SIG-M5 treated with dmso at 0.1 percent for 504 hours (cell line): Measurements from ENCODE around the gene ARPC2.

ENCODE experiments used
- DNase-seq: peaks from one replicate; lab custom pipeline; 2025; ENCODE audit not compliant: unreplicated experiment; lab: John Stamatoyannopoulos, UW

Gene ARPC2

DNA sequence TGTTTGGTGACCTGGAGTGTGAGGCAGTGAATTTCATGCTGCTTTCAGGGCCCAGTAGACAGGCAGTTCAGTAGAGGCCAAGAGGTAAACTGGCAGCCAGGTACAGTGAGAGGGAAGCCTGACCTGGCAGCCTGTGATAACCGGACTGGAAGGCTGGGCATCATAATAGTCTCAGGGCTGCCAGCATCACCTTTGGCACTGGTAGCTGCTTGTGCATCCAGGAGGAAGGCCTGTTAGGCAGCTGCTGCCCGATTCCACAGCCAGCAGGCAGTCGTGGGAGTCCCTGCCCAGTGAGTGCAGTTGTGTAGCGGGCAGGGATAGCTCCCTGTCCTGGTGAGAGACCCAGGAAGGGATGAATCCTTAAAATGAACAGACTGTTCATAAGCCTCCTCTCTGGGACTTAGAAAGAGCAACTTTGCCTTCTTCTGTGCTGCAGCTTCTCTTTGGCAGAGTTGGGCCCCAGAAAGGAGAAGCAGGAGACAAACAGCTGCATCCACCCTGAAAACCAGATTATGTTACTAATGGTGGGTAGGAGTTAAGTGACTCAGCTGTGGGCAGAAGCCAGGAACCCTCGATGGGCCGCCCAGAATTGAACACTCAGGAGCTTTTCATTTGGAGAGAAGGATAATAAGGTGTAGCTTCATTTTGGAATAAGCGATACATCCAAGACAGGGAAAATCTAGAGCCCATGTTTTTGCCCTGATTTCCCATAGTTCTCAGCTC lies 35.7 kb downstream of the ARPC2 start:
- peak; percentile 48 for DNase-seq

DNA sequence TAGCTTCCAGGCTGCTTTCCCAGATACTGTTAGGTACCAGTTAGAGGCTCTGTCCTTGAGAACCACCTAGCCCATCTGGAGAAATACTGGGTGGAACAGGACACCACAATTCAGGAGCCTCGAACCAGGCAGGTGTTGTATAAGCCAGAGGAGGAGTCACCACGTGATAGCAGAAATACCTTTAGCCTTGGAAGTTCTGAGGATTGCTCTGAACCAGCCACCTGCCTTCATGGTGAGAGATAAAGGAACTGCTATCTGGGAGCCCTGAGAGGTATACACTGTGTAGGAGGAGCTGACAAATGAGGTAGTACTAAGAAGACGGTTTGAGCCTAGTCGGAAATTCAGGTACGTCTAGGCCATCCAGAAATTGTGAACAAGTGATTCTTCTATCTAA lies 36.2 kb downstream of the ARPC2 start:
- DNase-seq, result no peak

- DNase-seq, result no peak
These were observed 38.5 kb downstream of the ARPC2 start for GRCh38 chr2:218255446-218255845.

DNA sequence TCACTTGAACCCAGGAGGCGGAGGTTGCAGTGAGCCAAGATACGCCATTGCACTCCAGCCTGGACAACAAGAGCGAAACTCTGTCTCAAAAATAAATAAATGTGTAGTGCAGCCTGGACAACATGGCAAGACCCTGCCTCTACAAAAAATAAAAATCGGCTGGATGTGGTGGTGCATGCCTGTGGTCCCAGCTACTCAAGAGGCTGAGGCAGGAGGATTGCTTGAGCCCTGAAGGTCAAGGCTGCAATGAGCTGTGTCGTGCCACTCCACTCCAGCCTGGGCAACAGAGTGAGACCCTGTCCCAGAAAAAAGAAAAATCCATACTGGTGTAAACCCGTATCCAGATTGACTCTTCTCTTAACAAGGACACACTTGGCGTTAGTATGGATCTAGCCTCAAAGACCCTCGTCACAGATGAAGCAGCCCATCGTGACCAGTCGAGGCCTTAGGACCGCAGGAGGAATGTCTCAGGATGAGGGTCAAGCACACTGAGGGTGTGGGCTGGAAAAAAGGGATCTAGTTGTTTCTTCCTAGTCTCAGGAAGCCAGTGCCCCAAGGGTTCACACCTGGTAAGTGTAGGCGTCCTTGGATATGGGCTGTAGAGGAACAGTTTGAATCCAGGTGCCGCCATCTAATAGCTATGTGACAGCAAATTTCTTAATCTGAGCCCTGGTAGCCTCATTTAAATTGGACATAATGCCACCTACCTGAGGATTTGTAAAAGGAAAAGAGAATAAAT lies 39.8 kb downstream of the ARPC2 start:
- DNase-seq, result no peak

- peak; percentile 98 for DNase-seq
These were observed 40.5 kb downstream of the ARPC2 start for GRCh38 chr2:218257390-218257981.

DNA sequence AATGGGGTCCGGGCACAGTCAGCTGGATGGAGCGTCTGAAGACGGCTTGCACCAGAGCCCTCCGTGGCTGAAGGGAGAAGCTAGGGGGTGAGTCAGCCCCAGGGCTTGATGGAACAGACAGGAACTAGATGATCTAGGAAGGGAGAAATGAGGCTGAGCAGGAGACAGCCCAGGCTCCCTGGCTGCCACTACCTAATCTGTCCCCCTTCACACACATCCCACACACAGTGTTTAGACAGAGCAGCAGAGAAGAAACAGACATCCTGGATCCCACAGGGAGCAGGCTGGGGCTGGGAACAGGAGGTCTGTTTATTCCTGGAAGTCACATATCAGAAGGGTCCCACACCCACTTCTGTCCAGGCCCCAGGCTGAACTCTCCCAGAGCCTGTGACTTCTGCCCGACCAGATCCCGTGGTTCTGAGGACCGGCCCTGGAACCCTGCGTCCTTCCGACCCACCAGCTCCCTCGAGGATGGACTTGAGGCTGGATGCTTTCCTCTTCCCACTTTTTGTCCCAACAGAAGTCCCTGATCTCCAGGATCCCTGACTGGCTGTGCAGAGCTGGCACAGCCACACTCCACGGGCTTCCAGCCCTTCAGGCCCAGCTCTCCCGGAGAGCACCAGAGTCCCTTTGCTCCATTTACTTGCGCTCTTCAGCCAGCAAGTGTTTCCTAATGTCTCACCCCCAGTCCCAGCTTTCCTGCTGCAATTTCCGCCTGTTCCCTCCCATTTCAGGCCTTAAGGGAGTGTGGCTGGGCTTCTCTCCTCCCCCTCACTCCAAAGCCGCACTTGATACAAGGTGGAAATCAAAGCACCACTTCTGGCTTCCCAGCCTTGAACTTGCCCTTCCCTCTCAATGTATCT lies 42.3 kb downstream of the ARPC2 start:
- DNase-seq, result peak; percentile 69

DNA sequence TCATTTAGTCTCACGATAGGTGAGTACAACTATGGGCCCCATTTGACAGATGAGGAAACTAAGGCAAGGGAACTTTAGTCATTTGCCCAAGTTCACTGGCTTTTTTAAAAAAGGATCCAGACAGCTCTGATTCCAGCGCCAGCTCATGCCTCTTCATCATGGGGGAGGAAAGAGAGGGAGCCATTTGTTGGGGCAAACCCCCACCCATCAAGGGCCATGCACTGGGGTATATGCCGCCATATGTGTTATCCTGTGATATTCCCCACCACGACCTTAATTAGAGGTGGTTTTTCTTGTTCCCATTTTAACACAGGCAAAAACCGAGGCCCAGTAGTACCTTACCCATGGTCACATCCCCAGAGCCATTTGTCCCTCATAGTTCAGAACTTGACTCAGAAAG lies 43.2 kb downstream of the ARPC2 start:
- DNase-seq, result no peak

- no peak for DNase-seq
These were observed 43.9 kb downstream of the ARPC2 start, which contains the start of gene GPBAR1 for GRCh38 chr2:218260742-218261422. GPBAR1 (plus strand) TSS chr2:218261015; CDS start chr2:218262725, 1,710 bp downstream.

- DNase-seq, result peak; percentile 90
These were observed 44.6 kb downstream of the ARPC2 start for GRCh38 chr2:218261423-218262236.

DNA sequence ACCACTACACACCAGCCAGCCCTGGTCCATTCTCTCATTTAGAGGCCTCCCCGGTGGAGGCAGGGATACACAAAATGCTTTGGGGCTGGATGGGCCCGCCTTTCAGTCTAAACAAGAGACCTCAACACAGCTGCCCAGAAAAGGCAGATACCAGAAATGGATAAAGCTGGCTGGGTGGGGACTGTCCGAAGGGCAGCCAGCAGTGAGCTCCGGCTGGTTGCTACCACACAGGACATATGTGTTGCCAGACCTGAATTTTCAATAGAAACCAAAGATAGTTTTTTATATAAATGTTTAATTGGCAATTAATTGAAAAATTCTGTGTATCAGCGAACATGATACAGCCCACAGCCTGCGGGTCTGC lies 45.2 kb downstream of the ARPC2 start:
- no peak for DNase-seq

DNA sequence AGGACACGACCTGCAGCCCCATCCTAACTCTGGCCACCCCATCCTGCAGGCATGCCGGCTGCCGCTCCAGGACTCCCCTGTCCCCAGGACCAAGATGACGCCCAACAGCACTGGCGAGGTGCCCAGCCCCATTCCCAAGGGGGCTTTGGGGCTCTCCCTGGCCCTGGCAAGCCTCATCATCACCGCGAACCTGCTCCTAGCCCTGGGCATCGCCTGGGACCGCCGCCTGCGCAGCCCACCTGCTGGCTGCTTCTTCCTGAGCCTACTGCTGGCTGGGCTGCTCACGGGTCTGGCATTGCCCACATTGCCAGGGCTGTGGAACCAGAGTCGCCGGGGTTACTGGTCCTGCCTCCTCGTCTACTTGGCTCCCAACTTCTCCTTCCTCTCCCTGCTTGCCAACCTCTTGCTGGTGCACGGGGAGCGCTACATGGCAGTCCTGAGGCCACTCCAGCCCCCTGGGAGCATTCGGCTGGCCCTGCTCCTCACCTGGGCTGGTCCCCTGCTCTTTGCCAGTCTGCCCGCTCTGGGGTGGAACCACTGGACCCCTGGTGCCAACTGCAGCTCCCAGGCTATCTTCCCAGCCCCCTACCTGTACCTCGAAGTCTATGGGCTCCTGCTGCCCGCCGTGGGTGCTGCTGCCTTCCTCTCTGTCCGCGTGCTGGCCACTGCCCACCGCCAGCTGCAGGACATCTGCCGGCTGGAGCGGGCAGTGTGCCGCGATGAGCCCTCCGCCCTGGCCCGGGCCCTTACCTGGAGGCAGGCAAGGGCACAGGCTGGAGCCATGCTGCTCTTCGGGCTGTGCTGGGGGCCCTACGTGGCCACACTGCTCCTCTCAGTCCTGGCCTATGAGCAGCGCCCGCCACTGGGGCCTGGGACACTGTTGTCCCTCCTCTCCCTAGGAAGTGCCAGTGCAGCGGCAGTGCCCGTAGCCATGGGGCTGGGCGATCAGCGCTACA lies 45.9 kb downstream of the ARPC2 start:
- DNase-seq, result no peak

DNA sequence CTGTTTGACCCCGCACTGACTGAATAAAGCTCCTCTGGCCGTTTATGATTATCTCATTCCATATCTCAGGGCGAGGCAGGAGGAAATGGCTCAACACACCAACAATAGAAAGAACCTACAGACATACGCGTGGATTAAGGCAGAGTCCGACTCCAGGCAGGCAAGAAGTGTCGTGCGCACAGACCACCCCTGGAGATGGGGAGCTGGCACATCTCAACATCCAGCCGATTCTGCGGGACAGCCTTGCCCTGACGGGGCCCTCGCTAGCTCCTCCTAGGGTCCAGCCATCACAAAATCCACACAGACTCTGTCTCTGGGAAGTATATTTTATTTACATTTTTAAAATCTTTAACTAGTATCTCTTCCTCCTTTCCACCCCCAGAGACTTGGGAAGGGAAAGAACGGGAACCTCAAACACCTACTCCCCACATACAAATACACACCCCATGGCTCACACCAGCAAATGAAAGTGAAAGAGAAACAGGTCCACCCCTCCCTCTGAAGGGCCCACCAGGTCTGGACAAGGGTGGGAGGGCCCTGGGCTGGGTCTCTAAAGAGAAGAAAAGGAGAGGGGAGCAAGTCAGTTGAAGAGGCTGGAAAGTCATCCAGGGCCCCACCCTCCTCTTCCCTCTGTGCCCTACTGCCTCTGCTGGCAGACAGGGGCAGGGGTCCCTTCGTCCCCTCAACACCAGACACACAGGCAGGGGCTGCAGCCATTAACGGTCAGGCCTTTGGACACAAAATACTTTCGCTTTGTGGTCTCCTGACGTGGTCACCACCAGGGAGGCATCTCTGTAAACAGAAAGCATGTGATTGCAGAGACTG lies 47.0 kb downstream of the ARPC2 start:
- no peak for DNase-seq

- no peak for DNase-seq
These were observed 48.0 kb downstream of the ARPC2 start for GRCh38 chr2:218264773-218265561.

GRCh38 chr2:218265626-218266025 lies 48.6 kb downstream of the ARPC2 start:
- no peak for DNase-seq

- no peak for DNase-seq
These were observed 49.5 kb downstream of the ARPC2 start for GRCh38 chr2:218266316-218266979.

DNA sequence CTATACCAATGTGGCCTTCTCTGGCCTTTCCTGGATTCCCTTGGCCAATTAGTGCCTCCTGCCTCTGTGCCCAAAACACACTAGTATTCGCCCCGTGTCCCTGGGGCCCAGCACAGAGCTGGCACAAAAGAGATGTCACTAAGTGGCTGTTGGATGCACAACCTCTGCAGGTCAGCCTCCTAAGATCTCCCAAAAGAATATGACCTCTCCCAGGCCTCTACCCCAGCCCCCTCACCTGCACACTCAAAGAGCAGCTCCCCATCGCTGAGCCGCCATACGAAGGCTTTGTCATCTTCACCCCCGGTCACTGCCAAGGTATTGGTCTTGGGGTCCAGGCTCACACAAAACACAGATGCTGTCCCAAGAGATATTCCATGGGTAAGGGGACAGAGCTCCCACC lies 50.3 kb downstream of the ARPC2 start:
- DNase-seq, result no peak
